Thyroid gland (tissue), 4 donors: ENCODE data around the gene CARD8.

ENCODE experiments used
- POLR2A ChIP-seq, 2 donors: fragments of 450-650 bp; IDR thresholded peaks; one replicate each; pipeline ENCODE4 v1.6.1; 2017; ENCODE audit warnings: antibody characterized with exemption in 2 of 2, mild to moderate bottlenecking in 2 of 2, moderate library complexity in 1 of 2
- TF ChIP-seq, protein P1 (sequence below), 6 experiments: fragments of 200-600 bp in 3 of 6; fragments of 450-650 bp in 3 of 6; sonication (generic) in 3 of 6; IDR thresholded peaks; one replicate each; pipeline ENCODE4 v1.5.1; 2016 to 2019; ENCODE audit warnings: antibody characterized with exemption in 6 of 6, mild to moderate bottlenecking in 2 of 6, inconsistent platforms in 1 of 6, moderate library complexity in 1 of 6

DNA sequence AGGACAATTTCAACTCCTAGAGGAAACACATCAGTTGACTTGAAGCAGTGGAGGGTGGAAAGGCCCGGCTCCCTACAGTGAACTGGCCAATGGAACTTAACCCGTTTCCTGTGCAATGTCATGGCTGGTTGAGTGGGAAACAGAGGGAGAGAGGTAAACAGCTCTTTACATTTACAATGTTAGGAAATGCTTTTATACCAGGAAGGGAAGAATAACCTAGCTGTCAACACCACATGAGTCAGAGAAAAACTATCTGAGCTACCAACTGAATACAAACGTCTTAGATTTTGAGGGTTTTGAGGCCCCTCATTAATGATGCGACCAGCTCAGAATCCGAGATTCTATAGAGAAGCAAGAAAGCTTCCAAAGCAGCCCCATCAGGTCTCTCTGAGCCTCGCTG, 36.7 kb downstream of the CARD8 start:
- TF ChIP-seq, protein P1, sequence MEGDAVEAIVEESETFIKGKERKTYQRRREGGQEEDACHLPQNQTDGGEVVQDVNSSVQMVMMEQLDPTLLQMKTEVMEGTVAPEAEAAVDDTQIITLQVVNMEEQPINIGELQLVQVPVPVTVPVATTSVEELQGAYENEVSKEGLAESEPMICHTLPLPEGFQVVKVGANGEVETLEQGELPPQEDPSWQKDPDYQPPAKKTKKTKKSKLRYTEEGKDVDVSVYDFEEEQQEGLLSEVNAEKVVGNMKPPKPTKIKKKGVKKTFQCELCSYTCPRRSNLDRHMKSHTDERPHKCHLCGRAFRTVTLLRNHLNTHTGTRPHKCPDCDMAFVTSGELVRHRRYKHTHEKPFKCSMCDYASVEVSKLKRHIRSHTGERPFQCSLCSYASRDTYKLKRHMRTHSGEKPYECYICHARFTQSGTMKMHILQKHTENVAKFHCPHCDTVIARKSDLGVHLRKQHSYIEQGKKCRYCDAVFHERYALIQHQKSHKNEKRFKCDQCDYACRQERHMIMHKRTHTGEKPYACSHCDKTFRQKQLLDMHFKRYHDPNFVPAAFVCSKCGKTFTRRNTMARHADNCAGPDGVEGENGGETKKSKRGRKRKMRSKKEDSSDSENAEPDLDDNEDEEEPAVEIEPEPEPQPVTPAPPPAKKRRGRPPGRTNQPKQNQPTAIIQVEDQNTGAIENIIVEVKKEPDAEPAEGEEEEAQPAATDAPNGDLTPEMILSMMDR (IDR thresholded peaks at IDR 0.05), result no peak
- TF ChIP-seq POLR2A (IDR thresholded peaks at IDR 0.05), result no peak
